HepG2 (cell line): ENCODE results near the gene DENND10. TPM values are rescaled to one million over a fixed set of nuclear protein-coding genes. Genes with fewer than 3 reads are reported as not detected.

Experiments
- HMGA1 ChIP-seq: sonication (generic); formaldehyde crosslinking; conservative IDR thresholded peaks from 2 replicates; pipeline ENCODE4 v1.4.0; 2020; ENCODE audit warnings: missing genetic modification reagents
- HNRNPH1 ChIP-seq: fragments of 200-400 bp; formaldehyde crosslinking; optimal IDR thresholded peaks from 2 replicates; pipeline ENCODE3; 2017; ENCODE audit warnings: mild to moderate bottlenecking, low read depth, low read length
- KLF9 ChIP-seq: IDR thresholded peaks from 2 replicates; pipeline ENCODE4 v1.6.1; 2016; ENCODE audit warnings: low read depth
- MEF2D ChIP-seq: sonication (generic); formaldehyde crosslinking; IDR thresholded peaks from 2 replicates; pipeline ENCODE4 v1.5.1; 2020; ENCODE audit warnings: mild to moderate bottlenecking, missing genetic modification reagents
- MEIS2 ChIP-seq: sonication (generic); formaldehyde crosslinking; IDR thresholded peaks from 2 replicates; pipeline ENCODE4 v1.9.0; 2021; ENCODE audit warnings: mild to moderate bottlenecking, missing genetic modification reagents
- NAIF1 ChIP-seq: sonication (generic); formaldehyde crosslinking; IDR thresholded peaks from 2 replicates; pipeline ENCODE4 v1.5.0; 2020; ENCODE audit warnings: mild to moderate bottlenecking, missing genetic modification reagents, borderline replicate concordance
- SIX1 ChIP-seq: sonication (generic); formaldehyde crosslinking; IDR thresholded peaks from 2 replicates; pipeline ENCODE4 v1.4.0; 2020; ENCODE audit warnings: missing genetic modification reagents, borderline replicate concordance
- TBP ChIP-seq: sonication (generic); formaldehyde crosslinking; IDR thresholded peaks from 2 replicates; pipeline ENCODE4 v1.5.0; 2020; ENCODE audit warnings: missing genetic modification reagents
- TCF12 ChIP-seq, 2 experiments: fragments of 450-650 bp in 1 of 2; sonication (generic) in 1 of 2; formaldehyde crosslinking in 1 of 2; IDR thresholded peaks; 2 replicates each; pipeline versions ENCODE4 v1.6.1 to v1.8.0; 2017 to 2022; ENCODE audit warnings: antibody characterized with exemption in 1 of 2, mild to moderate bottlenecking in 1 of 2, missing genetic modification reagents in 1 of 2, moderate library complexity in 1 of 2
- TEAD2 ChIP-seq: sonication (generic); formaldehyde crosslinking; IDR thresholded peaks from 2 replicates; pipeline ENCODE4 v1.9.0; 2021; ENCODE audit warnings: missing genetic modification reagents
- ZBTB44 ChIP-seq: sonication (generic); formaldehyde crosslinking; IDR thresholded peaks from 2 replicates; pipeline ENCODE4 v1.4.0; 2020; ENCODE audit warnings: missing genetic modification reagents
- ZNF530 ChIP-seq: sonication (generic); formaldehyde crosslinking; IDR thresholded peaks from 2 replicates; pipeline ENCODE4 v1.5.0; 2020; ENCODE audit warnings: low read depth, mild to moderate bottlenecking, missing genetic modification reagents
- ZNF652 ChIP-seq: IDR thresholded peaks from 2 replicates; pipeline ENCODE4 v1.6.1; 2016; ENCODE audit warnings: low read depth, borderline replicate concordance
- ZNF672 ChIP-seq: sonication (generic); formaldehyde crosslinking; IDR thresholded peaks from 2 replicates; pipeline ENCODE4 v1.8.1; 2022; ENCODE audit warnings: missing genetic modification reagents
- ZNF709 ChIP-seq: sonication (generic); formaldehyde crosslinking; IDR thresholded peaks from 2 replicates; pipeline ENCODE4 v1.5.0; 2020; ENCODE audit warnings: mild to moderate bottlenecking, missing genetic modification reagents
- ZNF784 ChIP-seq: sonication (generic); formaldehyde crosslinking; IDR thresholded peaks from 2 replicates; pipeline ENCODE4 v1.5.1; 2020; ENCODE audit warnings: missing genetic modification reagents, mild to moderate bottlenecking, borderline replicate concordance
- polyA plus RNA-seq, 8 experiments: library from polyadenylated mRNA; depleted of rRNA in 3 of 8; stranded (reverse) in 7 of 8; unstranded in 1 of 8; fragments of >200 nt; fragmentation: Illumina TruSeq in 4 of 8; extraction: Trizol in 4 of 8; gene quantifications; 2 replicates each; pipeline versions ENCODE4 v1.2.1 to v1.2.3, GENCODE V29; 2011 to 2016; ENCODE audit warnings: low read depth in 4 of 8, missing spikeins in 1 of 8, mixed read lengths in 1 of 8; ENCODE audit not compliant: insufficient read depth in 1 of 8
- total RNA-seq, 5 experiments: library from RNA; depleted of rRNA; stranded (reverse); fragments of >200 nt; fragmentation: Illumina TruSeq; extraction: Trizol; gene quantifications; 2 replicates each; pipeline ENCODE4 v1.2.3, GENCODE V29; 2016; ENCODE audit warnings: low read depth in 1 of 5
- TF ChIP-seq, protein P1 (sequence below): sonication (generic); formaldehyde crosslinking; IDR thresholded peaks from 2 replicates; pipeline ENCODE4 v1.4.0; 2020; ENCODE audit warnings: missing genetic modification reagents, borderline replicate concordance
- TF ChIP-seq, protein P2 (sequence below): sonication (generic); formaldehyde crosslinking; IDR thresholded peaks from 2 replicates; pipeline ENCODE4 v1.4.0; 2020; ENCODE audit warnings: mild to moderate bottlenecking, missing genetic modification reagents
- TF ChIP-seq, protein P3 (sequence below): sonication (generic); formaldehyde crosslinking; IDR thresholded peaks from 2 replicates; pipeline ENCODE4 v1.8.1; 2023; ENCODE audit warnings: mild to moderate bottlenecking, missing genetic modification reagents
- TF ChIP-seq, protein P4 (sequence below): sonication (generic); IDR thresholded peaks from 2 replicates; pipeline ENCODE4 v1.6.1; 2016; ENCODE audit warnings: low read depth, borderline replicate concordance
- TF ChIP-seq, protein P5 (sequence below): sonication (generic); formaldehyde crosslinking; IDR thresholded peaks from 2 replicates; pipeline ENCODE4 v1.4.0; 2020; ENCODE audit warnings: mild to moderate bottlenecking, low read depth, missing genetic modification reagents

Gene DENND10
- total and polyA plus RNA-seq, 2 of the 13 experiments (the other 11 are each of a cell fraction or from before 2014, with no cell fraction given), result 43.7 to 78.8 TPM

DNA sequence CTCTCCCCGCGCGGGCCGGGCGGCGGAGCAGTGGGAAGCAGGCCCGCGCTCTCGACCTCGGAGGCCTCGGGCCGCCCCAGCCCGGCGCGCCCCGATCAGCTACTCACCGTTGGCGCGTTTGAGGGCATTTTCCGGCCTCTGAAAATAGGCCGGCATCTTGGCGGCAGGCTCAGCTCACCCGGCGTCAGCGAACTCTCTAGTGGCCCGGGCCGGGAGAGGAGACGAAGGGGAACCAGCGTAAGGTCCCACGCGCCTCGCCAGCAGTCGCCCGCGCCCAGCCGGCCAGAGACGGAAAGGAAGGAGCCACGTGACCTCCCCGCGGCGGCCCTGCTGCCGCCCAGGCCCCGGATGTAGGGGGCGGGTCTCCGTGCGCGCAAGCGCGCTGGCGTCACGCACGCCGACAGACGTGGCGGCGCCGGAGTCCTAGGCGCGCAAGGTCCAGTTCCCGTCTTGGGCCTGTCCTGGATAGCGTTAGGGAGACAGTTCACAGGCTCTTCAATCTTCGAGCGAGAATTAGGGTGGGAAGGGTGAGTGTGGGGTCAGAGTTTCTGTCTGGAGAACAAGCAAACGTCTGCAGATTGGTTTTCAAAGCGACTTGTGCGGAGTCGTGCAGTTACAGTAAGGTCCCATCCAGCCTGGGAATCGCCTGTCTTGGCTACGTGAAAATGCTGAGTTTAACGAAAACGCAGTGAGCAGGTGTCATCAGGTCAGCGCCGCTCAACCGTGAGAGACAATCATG is 23.2 kb upstream of the DENND10 start, which contains the start of gene EIF3A (continued):
- TF ChIP-seq ZBTB44 (CRISPR knock-in tag) (peak; percentile 72), ZNF530 (CRISPR knock-in tag) (no peak), ZNF652 (CRISPR knock-in tag) (no peak), KLF9 (CRISPR knock-in tag) (0 out of 2 replicates have a peak, but pooled peaks have one; percentile 58), TEAD2 (CRISPR knock-in tag) (no peak), SIX1 (CRISPR knock-in tag) (no peak), ZNF709 (CRISPR knock-in tag) (peak; percentile 53; the same call in 1 of the 2 replicates), ZNF784 (peak; percentile 80), ZNF672 (CRISPR knock-in tag) (no peak), HMGA1 (no peak), NAIF1 (CRISPR knock-in tag) (peak; percentile 66; the same call in 1 of the 2 replicates), HNRNPH1 (no peak), TCF12 (IDR thresholded peaks at IDR 0.05) (no peak), TCF12 (CRISPR knock-in tag; IDR thresholded peaks at IDR 0.05) (0 out of 2 replicates have a peak, but pooled peaks have one; percentile 18), TBP (CRISPR knock-in tag) (no peak), MEIS2 (CRISPR knock-in tag) (0 out of 2 replicates have a peak, but pooled peaks have one; percentile 6), MEF2D (CRISPR knock-in tag) (no peak; the same call in 1 of the 2 replicates)
- TF ChIP-seq, protein P1, sequence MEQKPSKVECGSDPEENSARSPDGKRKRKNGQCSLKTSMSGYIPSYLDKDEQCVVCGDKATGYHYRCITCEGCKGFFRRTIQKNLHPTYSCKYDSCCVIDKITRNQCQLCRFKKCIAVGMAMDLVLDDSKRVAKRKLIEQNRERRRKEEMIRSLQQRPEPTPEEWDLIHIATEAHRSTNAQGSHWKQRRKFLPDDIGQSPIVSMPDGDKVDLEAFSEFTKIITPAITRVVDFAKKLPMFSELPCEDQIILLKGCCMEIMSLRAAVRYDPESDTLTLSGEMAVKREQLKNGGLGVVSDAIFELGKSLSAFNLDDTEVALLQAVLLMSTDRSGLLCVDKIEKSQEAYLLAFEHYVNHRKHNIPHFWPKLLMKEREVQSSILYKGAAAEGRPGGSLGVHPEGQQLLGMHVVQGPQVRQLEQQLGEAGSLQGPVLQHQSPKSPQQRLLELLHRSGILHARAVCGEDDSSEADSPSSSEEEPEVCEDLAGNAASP (CRISPR knock-in tag), result peak; percentile 67
- TF ChIP-seq, protein P2, sequence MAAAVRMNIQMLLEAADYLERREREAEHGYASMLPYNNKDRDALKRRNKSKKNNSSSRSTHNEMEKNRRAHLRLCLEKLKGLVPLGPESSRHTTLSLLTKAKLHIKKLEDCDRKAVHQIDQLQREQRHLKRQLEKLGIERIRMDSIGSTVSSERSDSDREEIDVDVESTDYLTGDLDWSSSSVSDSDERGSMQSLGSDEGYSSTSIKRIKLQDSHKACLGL (CRISPR knock-in tag), result peak; percentile 93
- TF ChIP-seq, protein P3, sequence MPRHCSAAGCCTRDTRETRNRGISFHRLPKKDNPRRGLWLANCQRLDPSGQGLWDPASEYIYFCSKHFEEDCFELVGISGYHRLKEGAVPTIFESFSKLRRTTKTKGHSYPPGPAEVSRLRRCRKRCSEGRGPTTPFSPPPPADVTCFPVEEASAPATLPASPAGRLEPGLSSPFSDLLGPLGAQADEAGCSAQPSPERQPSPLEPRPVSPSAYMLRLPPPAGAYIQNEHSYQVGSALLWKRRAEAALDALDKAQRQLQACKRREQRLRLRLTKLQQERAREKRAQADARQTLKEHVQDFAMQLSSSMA (CRISPR knock-in tag), result peak; percentile 45; the same call in 1 of the 2 replicates
- TF ChIP-seq, protein P4, sequence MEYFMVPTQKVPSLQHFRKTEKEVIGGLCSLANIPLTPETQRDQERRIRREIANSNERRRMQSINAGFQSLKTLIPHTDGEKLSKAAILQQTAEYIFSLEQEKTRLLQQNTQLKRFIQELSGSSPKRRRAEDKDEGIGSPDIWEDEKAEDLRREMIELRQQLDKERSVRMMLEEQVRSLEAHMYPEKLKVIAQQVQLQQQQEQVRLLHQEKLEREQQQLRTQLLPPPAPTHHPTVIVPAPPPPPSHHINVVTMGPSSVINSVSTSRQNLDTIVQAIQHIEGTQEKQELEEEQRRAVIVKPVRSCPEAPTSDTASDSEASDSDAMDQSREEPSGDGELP, result no peak
- TF ChIP-seq, protein P5, sequence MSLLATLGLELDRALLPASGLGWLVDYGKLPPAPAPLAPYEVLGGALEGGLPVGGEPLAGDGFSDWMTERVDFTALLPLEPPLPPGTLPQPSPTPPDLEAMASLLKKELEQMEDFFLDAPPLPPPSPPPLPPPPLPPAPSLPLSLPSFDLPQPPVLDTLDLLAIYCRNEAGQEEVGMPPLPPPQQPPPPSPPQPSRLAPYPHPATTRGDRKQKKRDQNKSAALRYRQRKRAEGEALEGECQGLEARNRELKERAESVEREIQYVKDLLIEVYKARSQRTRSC (CRISPR knock-in tag), result no peak
